GM21723 (cell line): ENCODE data around the gene TRA2B.

Experiments used
- ATAC-seq: cut with Tn5 transposase; IDR thresholded peaks from one replicate; pipeline ENCODE4 v1.9.1; 2021; ENCODE audit warnings: mild to moderate bottlenecking, moderate library complexity; ENCODE audit not compliant: unreplicated experiment

The TRA2B gene

DNA sequence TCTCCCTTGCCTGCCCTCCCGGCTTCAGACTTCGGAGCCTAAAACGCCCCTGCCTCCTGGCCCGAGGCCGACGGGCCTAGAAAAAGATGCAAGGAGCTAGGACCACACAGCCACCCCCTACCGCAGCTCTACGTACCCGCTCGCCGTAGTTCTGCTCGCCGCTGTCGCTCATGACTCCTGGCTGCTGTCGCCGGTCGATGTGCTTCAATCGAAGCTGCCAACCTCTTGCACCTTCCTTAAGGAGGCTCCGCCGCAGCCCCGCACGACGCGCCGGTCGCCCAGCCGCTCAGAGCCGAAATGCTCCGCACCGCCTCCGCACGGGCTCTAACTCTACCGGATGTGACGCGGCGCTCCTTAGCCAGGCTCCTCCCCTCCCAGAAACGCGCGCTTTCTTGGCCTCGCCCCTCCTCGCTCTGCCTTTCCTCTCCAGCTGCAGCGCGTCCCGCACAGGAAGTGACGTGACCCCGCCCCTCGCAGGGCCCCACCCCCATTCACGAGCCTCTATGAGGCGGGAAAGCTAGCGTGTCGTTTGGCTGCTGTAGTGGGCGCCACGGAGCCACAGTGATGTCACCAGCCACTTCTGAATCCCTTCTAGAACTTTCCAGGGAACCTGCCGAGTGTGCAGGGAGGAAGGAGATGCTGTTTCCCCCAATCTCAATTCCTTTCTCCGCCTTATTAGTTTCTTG lies at the start of gene TRA2B:
Gene TRA2B (minus strand): TSS at position 326 of the 686 bp plus-strand sequence. CDS start 154 bp downstream, at position 172.
- peak; percentile 93 for ATAC-seq

DNA sequence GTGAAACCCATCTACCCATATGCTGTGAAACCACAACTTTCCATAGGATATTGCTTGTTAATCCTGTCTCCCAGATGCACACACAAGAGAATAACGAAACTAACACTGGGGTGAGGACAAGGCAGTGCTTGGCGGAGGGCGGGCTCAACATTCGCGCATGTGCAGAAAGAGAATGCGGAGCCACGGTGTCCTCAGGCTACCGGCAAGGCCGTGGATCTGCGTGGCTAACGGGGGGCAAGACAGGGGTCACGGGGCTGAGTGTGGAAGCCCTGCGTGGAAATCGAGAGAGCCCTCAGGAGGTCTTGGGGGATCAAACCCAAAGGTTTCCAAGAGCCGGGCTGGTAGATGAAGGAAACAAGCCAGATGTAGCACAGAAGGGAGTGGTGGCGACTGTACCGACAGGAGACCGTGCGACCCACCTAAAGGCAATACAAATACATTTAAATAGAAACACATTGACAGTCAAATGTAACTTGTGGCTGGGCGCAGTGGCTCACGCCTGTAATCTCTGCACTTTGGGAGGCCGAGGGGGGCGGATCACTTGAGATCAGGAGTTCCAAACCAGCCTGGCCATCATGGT lies 48.5 kb upstream of the TRA2B start:
- ATAC-seq, result no peak

- ATAC-seq, result no peak
Measured at GRCh38 chr3:185984203-185984602, 46.4 kb upstream of the TRA2B start.

GRCh38 chr3:185983495-185984141 lies 45.8 kb upstream of the TRA2B start:
- ATAC-seq, result peak; percentile 55

- no peak for ATAC-seq
Measured at GRCh38 chr3:185982632-185983031, 44.8 kb upstream of the TRA2B start.

- ATAC-seq, result no peak
Measured at GRCh38 chr3:185981621-185982020, 43.8 kb upstream of the TRA2B start.

DNA sequence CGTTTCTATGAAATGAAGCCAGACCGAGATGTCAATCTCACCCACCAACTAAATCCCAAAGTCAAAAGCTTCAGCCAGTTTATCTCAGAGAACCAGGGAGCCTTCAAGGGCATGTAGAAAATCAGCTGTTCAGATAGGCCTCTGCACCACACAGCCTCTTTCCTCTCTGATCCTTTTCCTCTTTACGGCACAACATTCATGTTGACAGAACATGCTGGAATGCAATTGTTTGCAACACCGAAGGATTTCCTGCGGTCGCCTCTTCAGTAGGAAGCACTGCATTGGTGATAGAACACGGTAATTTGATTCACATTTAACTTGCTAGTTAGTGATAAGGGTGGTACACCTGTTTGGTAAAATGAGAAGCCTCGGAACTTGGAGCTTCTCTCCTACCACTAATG lies 41.9 kb upstream of the TRA2B start:
- ATAC-seq, result no peak

- no peak for ATAC-seq
Measured at GRCh38 chr3:185978516-185978915, 40.7 kb upstream of the TRA2B start.

- no peak for ATAC-seq
Measured at GRCh38 chr3:185977679-185978040, 39.8 kb upstream of the TRA2B start.

DNA sequence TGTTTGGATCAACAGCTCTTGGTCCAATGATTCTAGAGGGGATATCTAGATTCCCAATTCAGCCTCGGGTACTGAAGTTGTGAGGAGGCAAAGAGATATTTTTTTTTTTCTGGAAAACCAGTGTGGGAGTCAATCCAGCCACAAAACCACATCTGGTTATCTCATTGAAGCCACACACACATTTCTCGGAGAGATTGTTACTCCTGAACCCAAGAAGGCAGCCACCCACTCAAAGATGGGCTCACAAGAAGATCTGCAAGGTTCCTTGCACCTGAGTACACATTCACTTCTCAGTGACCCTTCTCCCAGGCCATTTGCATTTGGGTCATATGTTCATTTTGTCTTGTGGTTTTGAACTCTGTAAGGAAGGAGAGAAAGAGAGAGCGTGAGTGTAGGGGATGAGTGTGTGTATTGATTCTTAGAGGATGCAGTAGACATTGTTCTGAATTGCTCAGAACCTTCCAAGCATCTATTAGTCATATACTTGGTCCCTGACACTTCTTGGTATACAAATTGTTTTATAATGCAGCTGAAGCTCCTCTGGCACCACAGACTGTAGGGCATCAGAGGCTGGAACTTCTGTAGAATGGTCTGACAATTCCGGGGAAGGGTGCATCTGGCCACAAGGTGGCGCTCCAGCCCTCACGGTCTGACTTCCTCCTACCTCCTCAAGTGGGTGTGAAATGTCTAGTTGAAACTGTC lies 39.3 kb upstream of the TRA2B start:
- ATAC-seq, result peak; percentile 88

GRCh38 chr3:185976100-185976499 lies 38.3 kb upstream of the TRA2B start:
- no peak for ATAC-seq

GRCh38 chr3:185971579-185971978 lies 33.8 kb upstream of the TRA2B start:
- no peak for ATAC-seq

DNA sequence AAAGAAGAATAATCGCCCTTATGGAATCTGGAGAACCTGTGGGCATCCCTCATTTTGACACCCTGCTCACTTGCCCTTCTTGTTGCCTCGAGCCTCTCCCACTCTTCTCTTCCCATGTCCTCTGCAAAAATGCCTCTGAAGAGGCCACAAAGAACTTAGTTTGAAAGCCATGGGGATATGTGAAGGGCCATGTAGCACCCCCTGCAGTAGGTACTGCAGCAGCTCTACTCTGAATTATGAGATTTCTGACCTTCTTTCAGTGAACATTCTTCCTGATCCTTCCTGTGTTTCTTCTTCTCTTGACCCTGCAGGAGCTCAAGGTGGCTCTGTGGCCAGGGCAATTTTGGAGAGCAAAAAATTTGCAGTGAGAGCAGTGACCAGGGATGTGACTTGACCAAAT lies 30.4 kb upstream of the TRA2B start:
- ATAC-seq, result no peak

GRCh38 chr3:185966655-185967054 lies 28.8 kb upstream of the TRA2B start:
- ATAC-seq, result no peak

DNA sequence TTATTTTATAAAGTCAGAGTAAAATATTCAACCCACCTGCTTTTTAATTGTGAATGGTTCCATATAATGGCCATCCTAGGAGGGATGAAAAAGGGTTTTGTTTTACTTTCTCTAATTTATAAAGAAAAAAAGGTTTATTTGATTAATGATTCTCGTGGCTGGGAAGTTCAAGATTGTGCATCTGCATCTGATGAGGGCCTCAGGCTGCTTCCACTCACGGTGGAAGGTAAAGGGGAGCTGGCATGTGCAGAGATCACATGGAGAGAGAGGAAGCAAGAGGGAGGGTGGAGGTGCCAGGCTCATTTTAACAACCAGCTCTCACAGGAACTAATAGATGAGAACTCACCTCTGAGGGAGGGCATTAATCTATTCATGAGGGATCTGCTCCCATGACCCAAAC lies 27.7 kb upstream of the TRA2B start:
- ATAC-seq, result no peak

- no peak for ATAC-seq
Measured at GRCh38 chr3:185961675-185962232, 23.9 kb upstream of the TRA2B start.

DNA sequence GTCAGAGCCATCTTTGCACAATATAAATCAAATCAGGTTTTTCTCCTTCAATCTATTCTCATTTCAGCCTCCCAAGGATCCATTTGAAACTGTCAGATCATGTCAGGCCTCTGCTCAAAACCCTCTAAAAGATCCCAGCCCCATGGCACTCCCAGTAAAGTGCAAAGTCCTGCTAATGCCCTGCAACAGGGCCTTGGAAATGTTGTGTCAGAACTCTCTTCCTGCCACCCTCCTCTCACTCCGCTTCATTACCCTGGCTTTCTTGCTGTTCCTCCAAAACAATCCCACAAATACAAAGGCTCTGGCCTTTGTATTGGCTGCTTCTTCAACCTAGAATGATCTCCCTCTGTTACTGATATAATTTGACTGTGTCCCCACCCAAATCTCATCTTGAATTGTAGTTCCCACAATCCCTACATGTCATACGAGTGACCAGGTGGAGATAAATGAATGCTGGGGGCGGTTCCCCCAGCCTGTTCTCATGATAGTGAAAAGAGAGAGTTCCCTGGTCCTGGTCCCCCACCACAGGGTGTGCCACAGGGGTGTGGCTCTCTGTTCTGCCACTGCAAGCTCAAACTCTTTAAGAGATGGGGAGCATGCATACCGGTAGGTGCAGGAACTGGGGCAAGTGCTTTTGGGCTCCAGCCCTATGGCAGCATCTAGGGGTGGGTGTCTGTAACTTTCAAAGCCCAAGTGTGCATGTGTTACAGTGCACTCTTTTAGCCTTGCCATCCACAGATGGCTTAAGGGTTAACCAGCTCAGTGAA lies 22.9 kb upstream of the TRA2B start:
- ATAC-seq, result no peak

GRCh38 chr3:185959609-185960521 lies 22.1 kb upstream of the TRA2B start:
- ATAC-seq, result no peak

DNA sequence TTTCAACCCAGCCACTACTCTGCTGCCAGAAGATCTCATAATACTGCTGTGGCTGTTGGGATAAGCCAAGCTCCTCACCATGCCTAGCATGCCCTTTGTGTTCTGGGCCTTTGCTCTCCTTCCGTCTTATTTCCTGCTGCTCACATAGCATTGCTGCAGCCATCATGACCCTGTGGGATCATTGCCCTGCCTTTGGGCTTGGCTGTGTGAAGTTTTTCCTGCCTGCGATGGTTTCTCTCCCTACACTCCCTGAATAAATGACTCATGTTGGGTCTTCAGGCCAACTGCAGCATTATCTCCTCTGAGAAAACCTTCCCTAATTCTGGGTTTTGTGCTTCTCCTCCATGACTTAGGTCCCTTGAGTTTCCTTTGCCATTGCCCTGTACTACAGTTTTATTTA lies 20.8 kb upstream of the TRA2B start:
- ATAC-seq, result no peak

GRCh38 chr3:185956244-185956643 lies 18.4 kb upstream of the TRA2B start:
- no peak for ATAC-seq
